ENCODE data around the gene AS3MT. TPM values are rescaled to one million over a fixed set of nuclear protein-coding genes. Genes with fewer than 3 reads are reported as not detected.

Gene AS3MT
- polyA plus RNA-seq, 1 of the 3 experiments (the other 2 are of a cell fraction), result 9.0 TPM

DNA sequence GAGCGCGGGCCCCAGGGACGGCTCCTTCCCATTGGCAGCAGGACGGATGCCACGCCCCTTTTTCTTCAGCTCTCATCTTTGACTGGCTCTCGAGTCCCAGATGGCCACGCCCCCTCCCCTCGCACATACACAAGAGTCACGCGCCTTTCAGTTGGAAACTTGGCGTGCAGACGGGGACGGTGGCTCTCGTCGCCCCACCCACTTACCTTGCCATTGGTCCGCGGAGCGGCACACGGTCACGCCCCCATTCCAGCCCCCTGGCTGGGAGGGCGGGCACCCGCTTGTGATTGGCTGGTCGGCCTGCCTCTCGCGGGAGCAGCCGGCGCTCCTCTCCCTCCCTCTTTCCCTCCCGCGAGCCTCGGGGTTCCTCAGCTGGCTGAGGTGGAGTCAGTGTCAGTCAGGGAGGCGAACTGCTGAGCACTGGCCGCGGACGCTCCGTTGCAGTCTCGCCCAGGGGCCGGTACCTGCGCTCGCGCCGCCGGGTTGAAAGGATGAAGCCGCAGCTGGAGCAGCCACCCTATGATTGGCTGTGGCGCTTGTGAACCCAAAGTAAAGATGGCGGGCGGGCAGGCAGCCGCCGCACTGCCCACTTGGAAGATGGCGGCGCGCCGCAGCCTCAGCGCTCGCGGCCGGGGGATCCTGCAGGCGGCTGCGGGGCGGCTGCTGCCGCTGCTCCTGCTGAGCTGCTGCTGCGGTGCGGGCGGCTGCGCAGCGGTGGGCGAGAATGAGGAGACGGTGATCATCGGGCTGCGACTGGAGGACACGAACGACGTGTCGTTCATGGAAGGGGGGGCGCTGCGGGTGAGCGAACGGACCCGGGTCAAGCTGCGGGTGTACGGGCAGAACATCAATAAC, 48.9 kb downstream of the AS3MT start, which contains the start of gene CNNM2 (continued):
- TF ChIP-seq REST (IDR thresholded peaks at IDR 0.05; ENCODE audit: low read depth, low read length) (0 out of 2 replicates have a peak, but pooled peaks have one; percentile 29), MXI1 (IDR thresholded peaks at IDR 0.05; ENCODE audit: low read depth, low read length) (peak; percentile 94), ELF1 (IDR thresholded peaks at IDR 0.05) (no peak), FOSL2 (IDR thresholded peaks at IDR 0.05; ENCODE audit: borderline replicate concordance, low read depth) (no peak), TCF12 (IDR thresholded peaks at IDR 0.05) (no peak), YY1 (IDR thresholded peaks at IDR 0.05; ENCODE audit: low read depth) (peak; percentile 99), NRF1 (IDR thresholded peaks at IDR 0.05; ENCODE audit: low read depth, low read length) (no peak; the same call in 1 of the 2 replicates), POLR2AphosphoS5 (IDR thresholded peaks at IDR 0.05; ENCODE audit: low read depth, low read length) (no peak; the same call in 1 of the 2 replicates), GATA2 (CRISPR knock-in tag; IDR thresholded peaks at IDR 0.05) (no peak), MEF2A (IDR thresholded peaks at IDR 0.05; ENCODE audit: borderline replicate concordance, low read depth) (no peak), TEAD4 (IDR thresholded peaks at IDR 0.05; ENCODE audit: borderline replicate concordance, insufficient read depth) (no peak), RXRA (IDR thresholded peaks at IDR 0.05; ENCODE audit: borderline replicate concordance, low read depth) (no peak), SIN3A (IDR thresholded peaks at IDR 0.05; ENCODE audit: borderline replicate concordance, low read depth, low read length) (no peak; the same call in 1 of the 2 replicates), EZH2phosphoT487 (IDR thresholded peaks at IDR 0.05; ENCODE audit: borderline replicate concordance, low read depth) (no peak), CTCF (IDR thresholded peaks at IDR 0.05) (peak; percentile 39), IRF3 (IDR thresholded peaks at IDR 0.05; ENCODE audit: low read depth, low read length) (peak; percentile 49; the same call in 1 of the 2 replicates), RCOR1 (IDR thresholded peaks at IDR 0.05; ENCODE audit: low read length) (no peak)
- TF ChIP-seq, protein P1, sequence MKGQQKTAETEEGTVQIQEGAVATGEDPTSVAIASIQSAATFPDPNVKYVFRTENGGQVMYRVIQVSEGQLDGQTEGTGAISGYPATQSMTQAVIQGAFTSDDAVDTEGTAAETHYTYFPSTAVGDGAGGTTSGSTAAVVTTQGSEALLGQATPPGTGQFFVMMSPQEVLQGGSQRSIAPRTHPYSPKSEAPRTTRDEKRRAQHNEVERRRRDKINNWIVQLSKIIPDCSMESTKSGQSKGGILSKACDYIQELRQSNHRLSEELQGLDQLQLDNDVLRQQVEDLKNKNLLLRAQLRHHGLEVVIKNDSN (IDR thresholded peaks at IDR 0.05; ENCODE audit: borderline replicate concordance, low read depth), result peak; percentile 71; the same call in 1 of the 2 replicates
- TF ChIP-seq, protein P2, sequence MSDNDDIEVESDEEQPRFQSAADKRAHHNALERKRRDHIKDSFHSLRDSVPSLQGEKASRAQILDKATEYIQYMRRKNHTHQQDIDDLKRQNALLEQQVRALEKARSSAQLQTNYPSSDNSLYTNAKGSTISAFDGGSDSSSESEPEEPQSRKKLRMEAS (IDR thresholded peaks at IDR 0.05; ENCODE audit: low read depth), result peak; percentile 99
- TF ChIP-seq, protein P3, sequence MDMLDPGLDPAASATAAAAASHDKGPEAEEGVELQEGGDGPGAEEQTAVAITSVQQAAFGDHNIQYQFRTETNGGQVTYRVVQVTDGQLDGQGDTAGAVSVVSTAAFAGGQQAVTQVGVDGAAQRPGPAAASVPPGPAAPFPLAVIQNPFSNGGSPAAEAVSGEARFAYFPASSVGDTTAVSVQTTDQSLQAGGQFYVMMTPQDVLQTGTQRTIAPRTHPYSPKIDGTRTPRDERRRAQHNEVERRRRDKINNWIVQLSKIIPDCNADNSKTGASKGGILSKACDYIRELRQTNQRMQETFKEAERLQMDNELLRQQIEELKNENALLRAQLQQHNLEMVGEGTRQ (IDR thresholded peaks at IDR 0.05; ENCODE audit: borderline replicate concordance, low read depth, low read length), result peak; percentile 27

Data from SK-N-SH (cell line).